COR-L47 (cell line): ENCODE data around the gene MVD.

Experiments used
- DNase-seq: peaks from one replicate; lab custom pipeline; 2025; lab: John Stamatoyannopoulos, UW

Gene MVD

GRCh38 chr16:88655053-88655732 lies 7.7 kb downstream of the MVD start:
- no peak for DNase-seq

GRCh38 chr16:88654363-88655052 lies 8.4 kb downstream of the MVD start:
- no peak for DNase-seq

DNA sequence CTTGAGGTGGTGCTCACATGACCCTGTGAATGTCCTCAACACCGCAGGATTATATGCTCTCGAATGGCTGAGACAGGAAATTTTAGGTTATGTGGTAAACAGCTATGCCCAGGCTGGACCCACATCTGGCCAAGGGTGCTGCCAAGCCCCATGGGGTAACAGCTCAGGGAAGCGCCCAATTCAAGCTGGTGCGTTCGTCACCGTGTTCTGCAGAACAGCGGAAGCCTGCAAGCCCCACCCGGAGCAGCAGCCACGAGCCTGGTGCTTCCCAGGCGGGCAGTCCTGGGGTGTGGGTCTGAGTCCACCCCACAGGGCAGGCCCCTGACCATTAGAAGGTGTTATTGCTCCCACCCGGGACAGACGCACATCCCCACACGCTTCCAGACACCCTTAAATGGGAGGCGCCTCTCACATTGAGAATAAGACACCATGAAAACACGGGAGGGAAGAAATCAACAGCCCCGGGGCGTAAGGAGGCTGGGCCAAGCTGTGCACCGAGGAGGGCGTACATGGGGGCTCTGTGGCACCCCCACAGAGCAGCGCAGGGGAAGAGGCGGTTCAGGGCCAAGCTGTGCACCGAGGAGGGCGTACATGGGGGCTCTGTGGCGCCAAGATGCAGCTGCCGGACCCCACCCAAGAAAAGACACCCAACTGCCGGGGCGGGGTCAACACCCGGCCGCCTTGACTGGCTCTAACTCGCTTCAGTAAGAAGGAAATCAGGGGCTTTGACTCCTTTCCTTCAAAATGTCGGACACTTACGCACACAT lies 9.1 kb downstream of the MVD start:
- no peak for DNase-seq

DNA sequence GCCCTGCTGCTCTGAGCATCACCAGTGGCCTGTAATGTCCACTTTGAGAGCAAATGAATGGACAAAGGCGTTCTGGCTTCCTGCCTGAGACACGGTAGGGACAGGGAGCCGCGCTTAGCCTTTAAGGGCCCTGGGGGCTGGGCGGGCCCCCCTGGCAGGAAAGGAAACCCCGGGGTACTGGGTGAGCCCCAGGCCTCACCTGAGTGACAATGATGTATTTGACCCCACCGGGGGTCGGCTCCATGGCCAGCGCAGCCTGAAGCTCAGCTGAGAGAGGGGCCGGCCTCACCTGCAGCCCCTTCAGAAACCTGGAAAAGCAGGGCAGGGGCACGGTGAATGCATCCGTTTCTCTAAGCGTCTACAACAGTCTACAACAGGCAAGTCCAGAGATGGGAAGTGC lies 9.8 kb downstream of the MVD start:
- no peak for DNase-seq

GRCh38 chr16:88652762-88653063 lies 10.2 kb downstream of the MVD start:
- DNase-seq: no peak

DNA sequence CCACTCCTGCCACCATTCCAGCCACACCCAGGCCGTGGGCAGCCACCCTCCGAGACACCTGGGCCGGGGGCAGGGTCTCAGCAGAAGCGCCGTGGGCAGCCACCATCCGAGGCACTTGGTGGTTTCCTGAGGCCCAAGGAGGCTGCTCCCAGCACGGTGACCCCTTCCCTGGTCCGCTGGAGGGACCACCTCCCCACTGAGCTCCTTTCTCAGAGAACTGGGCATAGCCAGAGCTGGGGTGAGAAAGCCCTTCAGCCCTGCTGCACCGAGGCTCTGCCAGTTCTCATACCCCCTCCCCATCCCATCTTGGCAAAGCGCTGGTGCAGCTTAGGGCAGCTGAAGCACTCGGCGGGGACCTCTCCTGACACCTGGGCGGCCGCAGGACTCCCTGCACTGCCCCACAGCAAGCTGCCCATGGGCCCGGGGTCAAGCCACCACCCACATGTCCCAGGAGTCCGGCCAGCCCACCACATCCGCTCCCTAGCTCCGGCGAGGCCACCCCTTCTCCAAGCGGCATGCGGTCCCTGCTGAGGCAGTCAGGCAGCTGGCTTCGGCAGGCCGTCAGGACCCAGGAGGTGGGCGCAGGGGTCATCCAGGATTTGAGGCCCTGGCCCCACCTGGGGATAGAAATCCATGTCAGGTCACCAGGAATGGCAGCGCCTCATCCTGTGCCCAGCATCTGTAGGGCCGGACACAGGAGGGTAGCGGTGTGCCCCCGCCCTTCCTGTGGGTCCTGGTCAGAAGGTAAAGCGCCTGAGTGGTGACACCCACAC lies 10.7 kb downstream of the MVD start:
- DNase-seq: no peak

GRCh38 chr16:88651276-88651988 lies 11.5 kb downstream of the MVD start:
- no peak for DNase-seq

DNA sequence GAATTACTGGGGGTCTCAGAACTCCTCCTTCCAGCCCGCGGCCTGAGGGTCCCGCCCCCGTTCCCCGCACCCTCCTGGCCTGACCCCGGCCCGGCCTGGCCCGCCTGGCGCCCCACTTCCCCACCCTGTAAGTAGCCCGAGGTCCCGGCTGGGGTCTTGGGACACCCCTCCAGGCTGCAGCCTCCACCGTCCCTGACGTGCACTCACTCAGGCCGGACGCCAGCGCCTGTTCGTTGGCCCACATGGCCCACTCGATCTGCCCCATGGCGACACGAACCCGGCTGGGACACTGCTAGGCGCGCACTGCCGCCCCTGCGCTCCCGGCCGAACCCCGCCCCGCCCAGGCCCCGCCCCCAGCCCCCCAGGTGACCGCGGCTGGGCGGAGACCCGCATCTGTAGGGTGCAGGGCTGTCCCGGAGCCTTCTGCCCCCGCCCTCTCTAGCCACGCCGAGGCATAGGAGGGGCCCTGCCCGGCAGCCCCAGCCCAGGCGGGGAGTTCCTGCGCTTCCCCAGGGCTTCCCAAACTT lies 12.1 kb downstream of the MVD start, which contains the start of gene CYBA:
TSS of gene CYBA (minus strand) at position 305 of the 527 bp plus-strand sequence. CDS start at position 265, 40 bp downstream.
- no peak for DNase-seq

GRCh38 chr16:88649924-88650748 lies 12.8 kb downstream of the MVD start:
- no peak for DNase-seq

DNA sequence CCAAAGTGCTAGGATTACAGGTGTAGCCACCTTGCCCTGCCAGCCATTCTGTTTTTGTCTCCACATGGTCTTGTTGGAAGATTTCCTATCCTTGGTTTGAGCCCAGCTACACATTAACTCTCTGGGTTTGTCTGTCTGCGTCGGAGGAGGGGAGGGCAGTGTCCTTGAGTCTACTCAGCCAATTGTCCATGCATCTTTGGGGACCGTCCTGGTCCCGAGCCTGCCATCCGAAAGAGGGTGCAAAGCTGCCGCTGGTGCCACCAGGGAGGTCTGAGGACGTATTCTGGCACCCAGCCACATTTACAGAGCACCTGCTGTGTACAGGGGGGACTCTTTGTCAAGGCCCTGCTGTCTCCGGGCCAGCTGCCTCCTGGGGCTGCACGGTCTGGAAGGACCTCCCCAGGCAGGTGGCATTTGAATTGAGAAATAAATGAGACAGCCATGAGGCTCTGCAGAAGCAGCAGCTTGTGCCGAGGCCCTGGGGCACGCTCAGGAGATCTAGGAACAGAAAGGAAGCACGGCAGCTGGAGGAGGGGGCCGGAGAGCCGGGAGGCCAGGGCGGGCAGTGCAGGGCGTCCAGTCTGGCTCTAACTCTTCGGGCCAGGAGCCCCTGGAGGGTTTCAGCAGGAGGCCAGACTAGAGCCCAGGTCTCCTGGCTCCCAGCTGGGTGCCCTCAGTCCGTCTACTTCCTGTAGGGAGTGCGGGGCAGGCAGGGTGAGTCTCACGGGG lies 13.5 kb downstream of the MVD start:
- DNase-seq: peak; percentile 85

DNA sequence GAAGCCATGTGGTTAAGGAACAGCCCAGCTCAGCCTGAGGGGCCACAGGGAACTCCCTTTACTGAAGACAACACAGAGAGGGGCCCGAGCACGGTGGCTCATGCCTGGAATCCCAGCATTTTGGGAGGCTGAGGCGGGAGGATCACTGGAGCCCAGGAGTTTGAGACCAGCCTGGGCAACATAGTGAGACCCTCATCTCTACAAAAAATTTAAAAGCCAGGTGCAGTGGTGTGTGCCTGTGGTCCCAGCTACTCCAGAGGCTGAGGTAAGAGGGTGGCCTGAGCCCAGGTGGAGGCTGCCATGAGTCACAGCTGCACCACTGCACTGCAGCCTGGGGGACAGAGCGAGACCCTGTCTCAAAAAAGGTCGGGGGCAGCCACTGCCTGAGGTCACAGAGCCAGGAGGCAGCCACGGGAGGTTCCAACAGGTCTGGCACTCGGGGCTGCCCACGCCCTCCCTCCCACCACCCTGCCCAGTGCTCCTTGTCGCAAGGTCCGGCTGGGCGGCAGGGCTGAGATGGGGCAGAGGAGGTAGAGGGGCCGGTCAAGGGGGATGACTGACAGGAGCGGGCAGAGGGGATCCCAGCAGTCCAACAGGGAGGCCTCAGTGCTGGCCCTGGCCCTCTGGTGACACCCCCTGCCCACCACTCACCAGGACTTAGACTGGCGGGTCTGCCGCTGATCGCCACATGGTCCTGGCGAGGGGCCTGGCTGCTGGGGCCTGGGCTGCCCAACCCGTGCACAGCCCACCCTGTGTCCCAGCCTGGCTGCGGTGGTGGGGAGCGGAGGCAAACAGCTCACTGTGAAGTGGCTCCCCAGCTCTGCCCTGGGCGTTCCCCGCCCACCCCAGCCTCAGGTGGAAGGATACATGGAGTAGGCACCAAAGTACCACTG lies 15.5 kb downstream of the MVD start:
- DNase-seq: no peak

DNA sequence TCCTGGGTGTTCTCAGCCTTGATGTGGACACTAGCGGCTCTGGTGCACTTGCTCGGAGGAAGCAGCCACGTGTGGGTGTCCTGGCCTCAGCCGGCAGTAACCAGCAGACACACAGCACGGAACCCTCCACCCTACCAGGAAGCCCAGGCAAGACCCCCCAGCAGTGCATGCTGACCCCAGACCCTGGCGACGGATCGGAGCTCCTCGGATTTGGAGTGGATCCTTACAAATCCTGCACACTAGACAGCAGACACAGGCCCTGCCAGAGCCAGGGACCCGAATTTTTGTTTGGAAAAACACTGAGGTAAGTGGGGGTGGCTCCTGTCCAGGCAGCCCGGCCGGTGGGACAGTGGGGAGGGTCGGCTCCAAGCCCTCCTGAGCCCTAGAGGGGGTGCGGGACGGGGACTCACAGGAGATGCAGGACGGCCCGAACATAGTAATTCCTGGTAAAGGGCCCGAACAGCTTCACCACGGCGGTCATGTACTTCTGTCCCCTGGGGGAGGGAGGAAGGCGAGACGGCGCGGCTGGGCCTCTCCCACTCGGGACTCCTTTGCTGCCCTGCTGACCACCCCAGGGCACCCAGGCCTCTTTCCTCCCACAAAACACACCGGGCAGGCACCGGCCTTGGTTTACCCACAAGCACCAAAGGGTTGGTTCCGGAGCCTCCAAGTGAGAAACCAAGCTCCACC lies 16.4 kb downstream of the MVD start:
- DNase-seq: no peak

DNA sequence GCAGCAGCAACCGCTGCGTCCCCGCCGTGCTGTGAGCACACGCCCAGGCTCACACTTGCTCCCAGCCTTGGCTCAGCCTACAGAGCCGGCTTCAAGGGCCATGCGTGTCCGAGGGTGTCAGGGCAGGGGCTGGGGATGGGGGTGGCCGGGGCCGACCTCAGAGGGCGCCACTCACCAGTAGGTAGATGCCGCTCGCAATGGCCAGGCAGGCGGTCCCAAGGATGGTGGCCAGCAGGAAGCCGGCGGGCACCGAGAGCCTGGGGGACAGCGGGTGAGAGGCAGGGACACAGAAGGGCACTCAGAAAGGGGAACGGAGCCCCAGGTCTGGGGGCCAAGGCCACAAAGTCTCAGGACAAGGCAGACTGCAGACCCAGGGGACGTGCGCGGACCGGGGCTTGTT lies 16.9 kb downstream of the MVD start:
- no peak for DNase-seq

DNA sequence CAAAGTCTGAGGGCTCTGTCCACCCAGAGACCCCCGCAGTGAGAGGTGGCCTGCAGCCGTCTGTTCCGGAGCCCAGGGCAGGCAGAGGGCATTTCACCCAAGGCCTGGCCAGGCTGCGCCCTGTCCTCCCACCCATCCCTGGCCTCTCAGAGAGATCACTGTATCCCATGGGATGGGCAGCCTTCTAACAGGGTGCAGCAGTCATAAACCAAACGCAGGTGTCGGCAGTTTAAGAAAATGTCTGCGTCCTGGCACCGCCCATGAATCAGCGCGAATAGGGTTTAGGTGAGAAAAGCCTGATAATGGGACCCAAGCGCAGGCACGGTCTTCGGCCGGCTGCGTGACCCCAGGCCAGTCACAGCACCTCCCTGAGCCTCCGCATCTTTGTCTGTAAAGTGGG lies 17.4 kb downstream of the MVD start:
- no peak for DNase-seq

DNA sequence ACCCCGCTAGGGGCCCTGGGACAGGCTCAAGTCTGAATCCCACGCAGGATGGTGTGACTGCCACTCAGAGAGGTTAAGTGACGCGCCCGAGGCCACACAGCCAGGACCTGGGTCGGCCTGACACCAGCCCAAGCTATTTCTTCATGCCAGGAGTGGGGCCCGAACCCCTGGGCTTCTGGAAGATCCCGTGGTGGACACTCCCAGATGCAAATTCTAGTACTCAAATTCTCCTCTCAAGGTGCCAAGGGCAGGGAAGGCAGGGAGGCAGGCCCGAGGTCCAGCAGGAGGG lies 19.3 kb downstream of the MVD start:
- no peak for DNase-seq

DNA sequence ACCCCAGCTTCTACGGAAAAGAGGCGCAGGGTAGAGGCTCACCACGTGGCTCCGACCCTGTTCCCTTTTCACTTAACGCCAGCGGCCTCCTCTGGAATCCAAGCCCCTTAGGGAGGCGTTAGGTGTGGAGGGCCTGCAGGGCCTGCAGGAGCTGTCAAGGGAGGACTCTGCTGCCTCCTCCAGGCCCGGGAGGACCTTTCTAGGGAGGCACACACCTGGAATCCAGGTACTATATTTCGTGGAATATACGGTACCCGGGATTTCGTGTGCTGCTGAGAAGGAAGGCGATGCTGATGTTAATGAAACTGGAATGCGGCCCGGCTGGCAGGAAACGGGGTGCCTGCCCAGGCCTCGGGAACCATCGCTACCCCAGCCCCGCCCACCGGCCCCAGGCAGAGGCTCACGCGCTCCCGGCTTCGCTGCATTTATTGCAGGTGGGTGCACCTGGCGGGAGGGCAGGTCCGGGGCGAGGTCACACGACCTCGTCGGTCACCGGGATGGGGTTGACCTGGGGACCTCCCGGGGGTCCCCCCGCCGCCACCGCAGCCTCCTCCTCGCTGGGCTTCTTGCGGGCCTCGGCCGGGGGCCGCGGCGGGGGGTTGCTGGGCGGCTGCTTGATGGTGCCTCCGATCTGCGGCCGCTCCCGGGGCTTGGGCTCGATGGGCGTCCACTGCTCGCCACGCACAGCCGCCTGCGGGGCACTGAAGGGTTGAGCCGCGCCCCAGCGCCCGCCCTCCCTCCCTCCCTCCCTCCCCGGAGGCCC lies 19.8 kb downstream of the MVD start:
- DNase-seq: no peak

- no peak for DNase-seq
Observed at GRCh38 chr16:88640498-88641247, 22.2 kb downstream of the MVD start.
